K562 (cell line): Measurements from ENCODE around the gene DHX58. TPM values are rescaled to one million over a fixed set of nuclear protein-coding genes. Genes with fewer than 3 reads are reported as not detected.

Experiments used
- CHCHD3 ChIP-seq: fragments of 250-450 bp; sonication (Bioruptor Pico); IDR thresholded peaks from 2 replicates; pipeline ENCODE4 v2.1.2; 2022; ENCODE audit warnings: mild to moderate bottlenecking
- EP300 ChIP-seq: IDR thresholded peaks from 2 replicates; pipeline ENCODE4 v1.6.1; 2012; ENCODE audit warnings: low read length, improper control_type of control experiment
- KDM2B ChIP-seq: fragments of 250-450 bp; sonication (Bioruptor Pico); IDR thresholded peaks from 2 replicates; pipeline ENCODE4 v1.8.0; 2021; ENCODE audit warnings: mild to moderate bottlenecking, moderate library complexity
- SMARCC2 ChIP-seq: fragments of 450-650 bp; IDR thresholded peaks from 2 replicates; pipeline ENCODE4 v1.6.1; 2017; ENCODE audit warnings: antibody characterized with exemption, moderate library complexity, mild to moderate bottlenecking, low read depth
- ZBTB1 ChIP-seq: sonication (generic); formaldehyde crosslinking; IDR thresholded peaks from 2 replicates; pipeline ENCODE4 v1.8.1; 2023; ENCODE audit warnings: missing genetic modification reagents, low read depth, mild to moderate bottlenecking, borderline replicate concordance
- ZNF134 ChIP-seq: fragments of 250-450 bp; sonication (Bioruptor Pico); conservative IDR thresholded peaks from 2 replicates; pipeline ENCODE4 v1.4.0; 2020
- ZNF445 ChIP-seq: fragments of 250-450 bp; sonication (Bioruptor Pico); IDR thresholded peaks from 2 replicates; pipeline ENCODE4 v1.4.0; 2020; ENCODE audit warnings: low read depth, mild to moderate bottlenecking, moderate library complexity
- polyA plus RNA-seq, 8 experiments: library from polyadenylated mRNA; depleted of rRNA in 4 of 8; stranded (reverse) in 5 of 8; unstranded in 3 of 8; fragments of >200 nt; fragmentation: Nextera tagmentation in 2 of 8; fragmentation: Illumina TruSeq in 1 of 8; extraction: Ambion mirVana in 2 of 8; extraction: Trizol in 1 of 8; gene quantifications; 2 replicates each; pipeline versions ENCODE4 v1.2.1 to v1.2.3, GENCODE V29; 2011 to 2014; ENCODE audit warnings: inconsistent platforms in 1 of 8, missing spikeins in 1 of 8
- total RNA-seq, 7 experiments: library from RNA; depleted of rRNA in 6 of 7; stranded (reverse); fragments of >200 nt in 6 of 7; fragmentation: Illumina TruSeq in 2 of 7; extraction: Trizol in 2 of 7; gene quantifications; 2 replicates each; pipeline versions ENCODE4 v1.2.1 to v1.2.3, GENCODE V29; 2011 to 2021; ENCODE audit warnings: low replicate concordance in 1 of 7
- TF ChIP-seq, protein P1 (sequence below): fragments of 250-450 bp; sonication (Bioruptor Pico); IDR thresholded peaks from 2 replicates; pipeline ENCODE4 v1.5.0; 2022; ENCODE audit warnings: mild to moderate bottlenecking
- TF ChIP-seq, protein P2 (sequence below): fragments of 450-650 bp; formaldehyde crosslinking; IDR thresholded peaks from 2 replicates; pipeline ENCODE4 v1.4.0; 2020; ENCODE audit warnings: mild to moderate bottlenecking, moderate library complexity
- TF ChIP-seq, protein P3 (sequence below): sonication (generic); formaldehyde crosslinking; IDR thresholded peaks from 2 replicates; pipeline ENCODE4 v1.4.0; 2020; ENCODE audit warnings: mild to moderate bottlenecking, missing genetic modification reagents

Gene DHX58
- total and polyA plus RNA-seq, 9 of the 15 experiments (the other 6 are each of a cell fraction or from before 2014, with no cell fraction given) = 0.15 to 3.0 (median 1.4) TPM

DNA sequence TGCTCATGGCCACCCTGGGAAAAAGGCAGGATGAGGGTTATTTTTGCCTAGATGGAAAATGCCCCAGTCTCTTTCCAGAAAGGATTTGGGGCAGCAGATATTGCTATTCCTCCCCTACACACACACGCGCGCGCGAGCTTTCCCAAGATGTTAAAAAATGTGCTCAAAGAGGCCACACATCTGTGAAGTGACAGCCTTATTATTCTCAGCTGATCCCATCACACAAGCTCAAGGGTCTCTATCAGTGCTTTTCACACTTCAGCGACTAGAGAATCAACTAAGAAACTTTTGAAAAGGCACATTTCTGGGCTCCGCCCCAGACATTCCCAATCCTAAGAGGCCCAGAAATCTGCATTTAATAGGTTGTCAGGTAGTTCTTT is 48.0 kb upstream of the DHX58 start (continued):
- TF ChIP-seq, protein P1, sequence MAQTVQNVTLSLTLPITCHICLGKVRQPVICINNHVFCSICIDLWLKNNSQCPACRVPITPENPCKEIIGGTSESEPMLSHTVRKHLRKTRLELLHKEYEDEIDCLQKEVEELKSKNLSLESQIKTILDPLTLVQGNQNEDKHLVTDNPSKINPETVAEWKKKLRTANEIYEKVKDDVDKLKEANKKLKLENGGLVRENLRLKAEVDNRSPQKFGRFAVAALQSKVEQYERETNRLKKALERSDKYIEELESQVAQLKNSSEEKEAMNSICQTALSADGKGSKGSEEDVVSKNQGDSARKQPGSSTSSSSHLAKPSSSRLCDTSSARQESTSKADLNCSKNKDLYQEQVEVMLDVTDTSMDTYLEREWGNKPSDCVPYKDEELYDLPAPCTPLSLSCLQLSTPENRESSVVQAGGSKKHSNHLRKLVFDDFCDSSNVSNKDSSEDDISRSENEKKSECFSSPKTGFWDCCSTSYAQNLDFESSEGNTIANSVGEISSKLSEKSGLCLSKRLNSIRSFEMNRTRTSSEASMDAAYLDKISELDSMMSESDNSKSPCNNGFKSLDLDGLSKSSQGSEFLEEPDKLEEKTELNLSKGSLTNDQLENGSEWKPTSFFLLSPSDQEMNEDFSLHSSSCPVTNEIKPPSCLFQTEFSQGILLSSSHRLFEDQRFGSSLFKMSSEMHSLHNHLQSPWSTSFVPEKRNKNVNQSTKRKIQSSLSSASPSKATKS (CRISPR knock-in tag) = no peak
- TF ChIP-seq, protein P2, sequence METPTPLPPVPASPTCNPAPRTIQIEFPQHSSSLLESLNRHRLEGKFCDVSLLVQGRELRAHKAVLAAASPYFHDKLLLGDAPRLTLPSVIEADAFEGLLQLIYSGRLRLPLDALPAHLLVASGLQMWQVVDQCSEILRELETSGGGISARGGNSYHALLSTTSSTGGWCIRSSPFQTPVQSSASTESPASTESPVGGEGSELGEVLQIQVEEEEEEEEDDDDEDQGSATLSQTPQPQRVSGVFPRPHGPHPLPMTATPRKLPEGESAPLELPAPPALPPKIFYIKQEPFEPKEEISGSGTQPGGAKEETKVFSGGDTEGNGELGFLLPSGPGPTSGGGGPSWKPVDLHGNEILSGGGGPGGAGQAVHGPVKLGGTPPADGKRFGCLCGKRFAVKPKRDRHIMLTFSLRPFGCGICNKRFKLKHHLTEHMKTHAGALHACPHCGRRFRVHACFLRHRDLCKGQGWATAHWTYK (CRISPR knock-in tag) = no peak
- TF ChIP-seq EP300 (no peak), CHCHD3 (CRISPR knock-in tag) (no peak), ZNF445 (CRISPR knock-in tag) (no peak), KDM2B (no peak), SMARCC2 (no peak), ZBTB1 (CRISPR knock-in tag) (no peak), ZNF134 (no peak)
- TF ChIP-seq, protein P3, sequence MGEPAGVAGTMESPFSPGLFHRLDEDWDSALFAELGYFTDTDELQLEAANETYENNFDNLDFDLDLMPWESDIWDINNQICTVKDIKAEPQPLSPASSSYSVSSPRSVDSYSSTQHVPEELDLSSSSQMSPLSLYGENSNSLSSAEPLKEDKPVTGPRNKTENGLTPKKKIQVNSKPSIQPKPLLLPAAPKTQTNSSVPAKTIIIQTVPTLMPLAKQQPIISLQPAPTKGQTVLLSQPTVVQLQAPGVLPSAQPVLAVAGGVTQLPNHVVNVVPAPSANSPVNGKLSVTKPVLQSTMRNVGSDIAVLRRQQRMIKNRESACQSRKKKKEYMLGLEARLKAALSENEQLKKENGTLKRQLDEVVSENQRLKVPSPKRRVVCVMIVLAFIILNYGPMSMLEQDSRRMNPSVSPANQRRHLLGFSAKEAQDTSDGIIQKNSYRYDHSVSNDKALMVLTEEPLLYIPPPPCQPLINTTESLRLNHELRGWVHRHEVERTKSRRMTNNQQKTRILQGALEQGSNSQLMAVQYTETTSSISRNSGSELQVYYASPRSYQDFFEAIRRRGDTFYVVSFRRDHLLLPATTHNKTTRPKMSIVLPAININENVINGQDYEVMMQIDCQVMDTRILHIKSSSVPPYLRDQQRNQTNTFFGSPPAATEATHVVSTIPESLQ (CRISPR knock-in tag) = no peak
